GM19351 (cell line): ENCODE measurements around the gene LHFPL3.

Experiments used
- ATAC-seq: cut with Tn5 transposase; IDR thresholded peaks from one replicate; pipeline ENCODE4 v1.9.1; 2021; ENCODE audit warnings: mild to moderate bottlenecking, moderate library complexity; ENCODE audit not compliant: unreplicated experiment

Gene LHFPL3

DNA sequence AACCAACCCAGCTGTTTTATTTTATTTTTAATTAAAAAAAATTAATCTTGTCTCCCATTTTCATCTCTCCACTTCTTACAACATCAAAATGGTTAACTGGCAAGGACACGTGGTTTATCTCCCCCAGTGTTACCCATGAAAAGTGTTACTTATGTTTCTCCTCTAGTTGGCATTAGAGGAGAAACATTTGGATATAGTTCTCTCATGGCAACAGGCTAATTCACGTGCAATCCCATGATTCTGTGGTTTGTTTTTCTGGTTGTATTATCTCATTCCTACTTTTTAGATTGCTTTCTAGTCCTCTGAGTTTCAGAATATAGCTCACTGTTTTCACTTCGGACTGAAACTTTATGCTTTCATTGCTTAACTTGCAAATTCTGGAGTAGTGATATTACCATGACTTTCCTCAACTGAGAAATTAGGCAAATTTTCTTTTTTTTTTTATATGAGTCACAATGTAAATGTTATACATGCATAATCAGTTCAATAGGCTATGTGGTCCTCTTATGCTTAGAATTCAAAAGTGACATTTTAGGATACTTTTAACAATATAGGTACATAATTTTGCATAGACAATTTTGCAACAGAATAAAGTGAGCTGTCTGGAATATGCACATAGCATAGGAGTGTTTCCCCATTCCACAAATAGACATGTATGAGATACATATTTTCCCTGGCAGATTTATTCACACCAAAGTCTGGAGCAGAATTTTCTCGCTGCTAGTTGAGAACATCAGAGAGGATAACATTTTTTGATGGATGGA is 43.0 kb downstream of the LHFPL3 start:
- no peak for ATAC-seq

DNA sequence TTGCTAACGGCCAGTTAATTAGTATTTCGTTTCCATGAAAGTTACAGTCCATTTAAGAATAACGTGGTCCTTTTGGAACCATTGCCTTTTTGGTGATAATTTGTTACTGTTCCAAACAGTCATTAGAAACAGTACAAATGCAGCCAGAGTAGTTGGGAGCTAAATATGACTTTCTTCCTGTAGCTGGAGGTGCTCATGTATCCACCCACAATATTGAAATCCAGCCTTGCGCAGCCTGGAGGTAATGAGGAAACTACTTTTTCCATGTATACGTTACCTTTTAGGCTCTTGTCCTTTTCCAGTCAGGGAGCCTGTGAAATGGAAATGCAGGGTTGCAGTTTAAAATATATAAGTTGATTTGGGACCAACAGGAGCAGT is 43.6 kb downstream of the LHFPL3 start:
- no peak for ATAC-seq

DNA sequence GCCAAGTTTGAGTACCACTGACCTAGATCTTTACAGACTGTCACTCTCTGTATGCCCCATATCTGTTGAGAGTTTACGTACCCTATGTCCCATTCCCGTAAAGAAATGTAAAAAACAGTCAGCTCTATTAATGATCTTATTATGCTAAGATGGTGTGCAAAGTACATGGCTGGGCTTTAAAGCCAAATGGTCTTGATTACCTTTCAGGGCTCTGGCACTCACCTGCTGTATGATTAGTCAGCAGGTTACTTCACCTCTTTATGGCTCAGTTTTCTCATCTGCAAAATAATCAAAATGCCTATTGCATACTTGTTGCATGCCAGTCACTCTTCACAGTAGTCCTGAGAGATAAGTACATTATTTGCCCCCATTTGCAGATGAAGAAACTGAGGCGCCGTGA is 54.2 kb downstream of the LHFPL3 start:
- ATAC-seq: no peak

DNA sequence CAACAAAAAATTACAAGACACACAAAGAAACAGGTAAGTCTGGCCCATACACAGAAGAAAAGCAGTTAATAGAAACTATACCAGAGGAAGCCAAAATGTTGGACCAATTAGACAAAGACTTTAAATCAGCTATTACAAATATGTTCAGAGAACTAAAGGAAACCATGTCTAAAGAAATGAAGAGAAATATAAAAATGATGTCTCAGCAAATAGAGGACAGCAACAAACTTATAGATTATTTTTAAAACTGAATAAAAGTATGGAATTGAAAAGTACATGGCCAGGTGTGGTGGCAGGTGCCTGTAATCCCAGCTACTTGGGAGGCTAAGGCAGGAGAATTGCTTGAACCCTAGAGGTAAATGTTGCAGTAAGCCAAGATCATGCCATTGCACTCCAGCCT is 58.5 kb downstream of the LHFPL3 start:
- no peak for ATAC-seq

DNA sequence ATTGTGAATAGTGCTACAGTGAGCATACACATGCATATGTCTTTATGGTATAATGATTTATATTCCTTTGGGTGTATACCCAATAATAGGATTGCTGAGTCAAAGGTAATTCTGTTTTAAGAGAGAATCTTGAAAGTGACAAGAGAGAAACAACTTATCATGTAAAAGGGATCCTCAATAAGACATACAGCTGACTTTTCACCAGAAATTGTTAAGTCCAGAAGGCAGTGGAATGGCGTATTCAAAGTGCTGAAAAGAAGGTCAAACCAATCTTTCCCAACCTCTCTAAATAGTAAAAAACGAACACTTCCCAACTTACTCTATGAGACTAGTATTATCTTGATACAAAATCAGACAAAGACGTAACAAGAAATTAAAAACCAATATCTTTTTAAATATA is 59.8 kb downstream of the LHFPL3 start:
- ATAC-seq: no peak

DNA sequence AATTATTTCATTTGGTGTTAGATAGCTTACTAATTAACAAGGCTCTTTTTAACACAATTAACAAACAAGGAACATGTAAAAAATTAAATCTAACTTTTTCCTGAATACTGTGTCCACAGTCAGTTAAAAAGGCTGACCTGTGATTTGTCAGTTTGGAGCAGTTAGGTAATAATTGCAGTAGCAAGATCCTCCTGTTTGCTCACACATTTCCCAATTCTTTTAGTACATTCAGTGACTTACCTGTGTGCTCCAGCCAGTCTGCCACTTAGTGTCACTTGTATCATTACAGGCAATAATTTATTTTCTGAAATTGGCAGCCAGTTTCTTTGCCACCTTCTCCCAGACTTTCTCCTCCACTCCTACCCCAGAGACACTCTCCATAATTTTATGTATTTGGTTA is 66.8 kb downstream of the LHFPL3 start:
- no peak for ATAC-seq

DNA sequence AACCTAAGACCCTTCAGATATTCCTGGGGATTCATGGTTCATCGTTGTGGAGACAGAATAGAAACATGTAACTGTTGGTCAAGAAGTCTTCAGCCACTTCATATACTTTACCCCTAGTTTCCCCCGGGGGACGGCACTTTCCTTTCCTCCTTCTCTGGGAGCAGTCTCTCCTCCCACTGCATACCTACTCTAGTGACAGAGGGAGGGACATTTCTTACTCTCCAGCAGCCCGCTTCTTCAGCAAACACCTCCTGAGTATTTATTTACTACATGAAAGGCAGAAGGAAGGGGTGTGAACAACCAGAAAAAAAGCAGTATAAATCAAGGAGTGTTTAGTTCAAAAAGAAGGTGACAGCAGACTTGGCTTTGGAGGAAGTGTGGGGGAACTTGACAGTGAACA is 69.0 kb downstream of the LHFPL3 start:
- ATAC-seq: no peak

DNA sequence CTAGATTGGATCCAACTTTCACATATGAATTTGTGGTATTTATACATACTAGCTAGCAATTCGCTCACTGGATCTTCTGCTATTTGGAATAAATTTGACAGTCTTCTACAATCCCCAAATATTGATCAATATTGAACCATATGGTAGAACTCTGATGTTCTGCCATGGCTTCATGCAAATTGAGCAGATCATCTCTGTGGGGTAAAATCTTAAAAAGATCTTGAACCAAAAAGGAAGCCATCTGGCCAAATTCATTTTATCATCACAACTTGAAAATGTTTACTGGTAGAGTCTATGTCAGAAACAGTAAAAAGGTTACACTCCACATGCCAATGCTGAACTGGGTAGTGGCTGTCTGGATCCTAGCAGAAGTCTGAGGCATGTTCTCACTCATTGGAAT is 80.0 kb downstream of the LHFPL3 start:
- ATAC-seq: no peak

DNA sequence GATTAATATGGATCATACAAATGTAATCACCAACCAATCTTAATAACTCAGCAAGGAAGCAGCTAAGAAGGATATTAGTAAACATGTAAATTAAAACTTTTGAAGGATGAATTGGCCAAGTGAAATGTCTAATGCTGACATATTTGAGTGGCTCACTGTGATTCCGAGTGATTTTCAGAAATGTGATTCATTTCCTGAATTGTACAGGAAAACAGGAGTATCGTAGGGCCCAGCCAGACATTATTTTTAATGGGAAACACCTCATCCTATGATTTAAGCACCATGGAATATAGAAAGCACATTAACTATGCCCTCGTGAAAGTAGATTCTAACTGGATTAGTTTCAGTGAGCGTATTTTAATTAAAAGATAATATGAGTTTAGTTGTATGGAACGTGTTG is 82.3 kb downstream of the LHFPL3 start:
- ATAC-seq: no peak

DNA sequence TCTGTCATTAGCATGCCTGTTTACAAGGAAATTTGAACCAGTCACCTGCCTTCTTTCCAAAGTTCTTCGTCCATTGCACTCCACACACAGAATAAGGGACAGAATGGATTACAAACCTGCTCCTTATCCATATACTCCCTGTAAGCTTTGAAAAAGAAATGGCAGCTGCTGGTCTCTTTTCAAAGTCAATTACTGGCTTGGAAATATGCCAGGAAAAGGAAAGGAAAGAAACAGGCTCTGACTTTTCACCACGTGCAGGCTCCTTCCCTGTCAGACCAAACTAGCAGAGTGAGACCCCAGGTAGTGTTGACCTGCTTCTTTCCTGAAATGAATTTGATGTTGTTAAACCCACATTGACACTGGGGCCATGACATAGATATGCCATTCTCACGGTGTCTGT is 84.5 kb downstream of the LHFPL3 start:
- ATAC-seq: no peak

DNA sequence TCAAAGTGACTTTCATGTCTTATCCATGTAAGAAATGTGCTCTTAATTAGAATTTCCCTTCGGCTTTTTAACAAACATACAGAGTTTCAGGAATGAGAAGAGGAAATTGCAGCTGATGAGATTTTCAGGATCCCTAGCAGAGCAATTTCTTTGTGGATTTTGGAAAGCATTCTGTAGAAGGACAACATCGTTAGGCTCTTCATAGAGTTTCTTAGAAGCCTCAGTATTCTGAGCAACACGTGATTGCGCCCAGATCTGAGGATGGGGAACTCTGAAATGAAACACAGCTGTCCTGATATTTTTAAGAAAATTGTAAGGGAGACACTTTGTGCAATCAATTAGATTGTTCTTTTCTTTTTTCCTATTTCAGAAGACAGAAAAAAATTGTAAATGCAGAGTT is 85.8 kb downstream of the LHFPL3 start:
- ATAC-seq: no peak

DNA sequence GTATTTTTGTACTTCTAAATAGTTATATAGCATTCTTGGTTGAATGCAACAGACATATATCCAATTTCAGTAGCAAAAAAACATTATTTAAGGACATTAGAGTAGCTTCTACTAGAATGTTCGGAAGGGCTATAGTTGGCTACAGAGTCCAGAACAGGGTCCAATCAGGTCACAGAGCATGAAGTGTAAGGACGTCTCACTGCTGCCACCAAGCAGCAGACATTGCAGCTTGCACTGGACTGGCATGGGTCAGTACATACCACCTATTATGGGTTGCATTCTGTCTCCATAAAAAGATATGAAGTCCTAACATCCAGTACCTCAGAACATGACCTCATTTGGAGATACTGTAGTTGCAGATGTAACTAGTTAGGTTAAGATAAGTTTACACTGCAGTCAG is 87.3 kb downstream of the LHFPL3 start:
- no peak for ATAC-seq

DNA sequence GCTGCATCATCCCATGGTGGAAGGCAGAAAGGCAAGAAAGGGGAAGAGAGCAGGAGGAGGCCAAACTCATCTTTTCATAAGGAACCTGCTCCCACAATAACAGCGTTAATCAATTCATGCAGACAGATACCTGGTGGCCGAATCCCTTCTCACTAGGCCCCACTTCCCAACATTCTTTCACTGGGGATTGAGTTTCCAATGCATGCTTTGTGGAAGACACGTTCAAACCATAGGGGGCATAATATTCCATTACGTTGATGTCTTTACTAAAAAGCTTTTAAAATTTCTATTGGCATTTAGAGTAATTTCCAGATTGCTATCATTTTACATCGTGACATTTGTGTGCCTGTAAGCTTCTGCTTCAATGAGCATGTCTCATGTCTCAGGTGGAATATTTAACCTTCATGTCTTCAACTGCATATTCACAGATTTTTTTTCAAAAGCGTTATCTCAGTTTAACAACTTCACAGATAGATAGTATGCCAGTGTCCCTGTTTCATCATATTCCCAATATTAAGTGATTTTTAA is 88.5 kb downstream of the LHFPL3 start:
- no peak for ATAC-seq

DNA sequence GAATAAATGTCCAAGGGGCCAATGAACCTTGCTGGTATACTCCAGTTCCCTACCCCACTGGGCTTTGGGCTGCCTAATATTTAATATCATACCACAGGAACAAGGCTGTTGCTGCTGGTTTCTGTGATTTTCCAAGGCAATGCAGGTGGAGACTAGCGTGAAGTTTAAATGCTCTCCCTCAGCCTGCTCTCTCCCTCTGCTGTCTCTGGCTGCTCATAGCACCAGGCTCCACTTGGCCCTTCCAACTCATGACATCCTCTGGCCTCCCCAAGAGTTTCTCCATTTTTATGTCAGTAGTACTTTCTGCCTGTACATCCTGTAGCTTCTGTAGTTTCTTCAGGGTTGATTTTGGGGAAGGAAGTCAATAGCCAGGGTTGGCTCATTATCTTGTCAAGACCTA is 103.5 kb downstream of the LHFPL3 start:
- no peak for ATAC-seq

DNA sequence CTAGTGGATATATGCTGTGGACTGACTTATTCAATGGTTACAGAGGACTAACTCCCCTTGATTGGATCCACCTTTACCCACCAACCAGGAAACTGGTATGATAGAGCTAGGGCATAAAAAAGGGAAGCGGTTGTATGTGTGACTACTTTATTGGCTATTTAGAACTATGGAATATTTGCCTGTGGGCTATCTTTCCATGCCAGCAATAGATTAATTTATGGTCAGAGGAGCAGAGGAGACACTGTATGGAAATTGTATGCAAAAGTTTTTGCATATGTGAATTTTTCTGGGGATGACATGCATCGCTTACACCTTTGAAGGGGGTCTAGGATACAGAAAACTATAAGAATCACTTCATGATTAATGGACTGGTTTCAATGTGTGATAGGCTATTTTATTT is 105.7 kb downstream of the LHFPL3 start:
- no peak for ATAC-seq

DNA sequence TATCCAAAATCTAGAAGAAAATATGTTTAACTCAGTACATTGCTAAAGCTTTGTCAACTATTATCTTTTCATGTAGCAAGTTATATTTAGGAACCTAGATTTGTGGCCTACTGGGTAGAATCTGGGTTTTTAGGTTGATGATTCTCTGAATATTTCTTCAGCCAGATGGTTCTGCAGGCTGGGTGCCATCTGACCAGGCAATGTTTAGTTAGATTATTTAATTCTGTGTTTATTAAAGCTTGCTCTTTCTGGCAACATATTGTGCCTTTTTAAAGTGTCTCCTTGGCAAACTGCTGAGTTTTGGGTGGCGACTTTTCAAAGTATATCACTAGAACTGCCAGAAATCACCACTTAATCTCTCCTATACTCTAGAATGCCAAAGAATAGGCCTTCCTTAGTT is 114.1 kb downstream of the LHFPL3 start:
- ATAC-seq: no peak

DNA sequence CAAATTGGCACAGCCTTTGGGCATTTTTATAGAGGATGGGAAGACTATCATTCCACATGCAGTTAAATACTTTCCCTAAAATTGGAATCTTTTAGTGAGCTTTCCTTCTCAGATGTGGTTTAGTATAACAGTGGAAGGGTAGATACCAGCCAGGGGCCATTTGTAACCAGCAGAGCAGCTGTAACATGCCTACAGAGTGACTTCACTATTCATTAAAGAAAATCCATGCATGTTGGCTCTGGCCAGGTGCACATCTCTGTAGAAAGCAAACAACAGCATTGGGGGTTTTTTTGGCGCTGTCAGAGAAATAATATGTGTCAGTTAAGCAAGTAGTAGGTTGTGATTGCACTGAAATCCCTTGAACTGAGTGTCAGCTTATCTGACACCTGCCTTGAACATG is 115.6 kb downstream of the LHFPL3 start:
- ATAC-seq: no peak

DNA sequence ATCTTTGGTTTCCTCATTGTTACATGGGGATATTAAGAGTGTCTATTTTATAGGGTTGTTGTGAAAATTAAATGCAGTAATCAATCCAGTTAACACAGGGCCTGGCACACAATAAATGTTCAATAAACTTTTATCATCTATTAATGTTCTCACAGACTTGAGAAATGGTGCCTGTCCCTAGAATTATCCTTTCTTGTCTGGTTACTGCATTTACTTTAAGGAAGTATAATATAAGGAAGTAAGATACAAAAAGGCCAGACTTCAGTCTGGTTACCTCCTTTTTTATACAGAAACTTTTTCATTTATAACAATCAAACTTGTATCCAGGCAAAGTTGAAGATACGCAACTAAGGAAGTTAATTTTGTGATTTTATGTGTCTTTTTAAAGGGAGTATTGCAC is 117.0 kb downstream of the LHFPL3 start:
- ATAC-seq: no peak

DNA sequence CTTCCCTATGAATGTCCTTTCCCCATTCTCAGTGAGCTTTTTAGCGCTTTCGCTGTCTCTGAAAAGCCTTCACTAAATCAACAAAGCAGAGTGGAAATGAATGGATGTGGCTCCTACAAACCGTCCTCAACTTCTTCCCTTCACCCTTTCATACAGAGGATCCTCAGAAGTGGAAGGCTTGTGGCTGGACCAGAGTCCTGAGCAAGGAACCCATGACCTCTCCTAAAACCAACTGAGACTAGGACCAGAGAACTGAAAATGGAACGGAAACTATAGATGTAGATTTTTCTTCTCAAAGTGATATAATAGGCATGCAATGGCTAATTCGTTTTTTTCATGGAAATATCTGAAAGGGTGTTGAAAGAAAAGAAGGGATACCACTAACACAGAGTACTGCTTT is 122.5 kb downstream of the LHFPL3 start:
- ATAC-seq: no peak

DNA sequence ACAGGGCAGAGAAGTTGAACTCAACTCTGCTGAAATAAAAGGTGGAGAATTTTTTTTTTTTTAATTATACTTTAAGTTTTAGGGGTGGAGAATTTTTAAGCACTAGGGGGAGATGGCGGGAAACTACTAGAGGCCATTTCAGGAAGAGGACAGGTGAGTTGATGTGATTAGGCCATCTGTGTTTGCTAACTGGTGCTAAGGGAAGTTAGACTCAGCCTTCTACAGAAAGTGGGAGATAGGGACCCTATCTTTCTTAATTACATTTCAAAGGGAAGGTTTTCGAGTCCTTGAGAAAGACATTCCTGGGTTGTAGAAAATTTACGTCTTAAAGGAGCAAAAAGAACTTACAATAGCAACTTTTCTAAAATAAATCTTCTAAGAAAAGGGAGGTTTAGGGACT is 124.8 kb downstream of the LHFPL3 start:
- no peak for ATAC-seq

DNA sequence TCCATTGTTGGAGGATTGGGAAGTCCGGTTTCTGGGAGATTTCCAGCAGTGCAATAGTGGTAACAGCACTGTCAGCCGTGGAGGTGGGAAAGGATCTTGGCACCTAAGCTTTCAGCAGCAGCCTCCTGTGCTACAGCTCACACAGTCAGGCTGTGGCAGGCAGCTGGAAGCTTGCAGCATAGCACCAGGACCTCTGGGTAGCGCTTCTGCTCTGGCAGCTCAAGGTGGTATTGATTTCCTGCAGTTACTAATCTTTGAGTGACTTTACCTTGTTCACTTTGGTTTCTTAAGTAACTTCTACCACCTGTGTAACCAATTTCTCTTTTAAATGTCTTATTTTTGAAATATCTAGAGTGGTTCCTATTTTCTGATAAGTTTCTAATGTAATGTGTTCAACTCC is 130.5 kb downstream of the LHFPL3 start:
- ATAC-seq: no peak

DNA sequence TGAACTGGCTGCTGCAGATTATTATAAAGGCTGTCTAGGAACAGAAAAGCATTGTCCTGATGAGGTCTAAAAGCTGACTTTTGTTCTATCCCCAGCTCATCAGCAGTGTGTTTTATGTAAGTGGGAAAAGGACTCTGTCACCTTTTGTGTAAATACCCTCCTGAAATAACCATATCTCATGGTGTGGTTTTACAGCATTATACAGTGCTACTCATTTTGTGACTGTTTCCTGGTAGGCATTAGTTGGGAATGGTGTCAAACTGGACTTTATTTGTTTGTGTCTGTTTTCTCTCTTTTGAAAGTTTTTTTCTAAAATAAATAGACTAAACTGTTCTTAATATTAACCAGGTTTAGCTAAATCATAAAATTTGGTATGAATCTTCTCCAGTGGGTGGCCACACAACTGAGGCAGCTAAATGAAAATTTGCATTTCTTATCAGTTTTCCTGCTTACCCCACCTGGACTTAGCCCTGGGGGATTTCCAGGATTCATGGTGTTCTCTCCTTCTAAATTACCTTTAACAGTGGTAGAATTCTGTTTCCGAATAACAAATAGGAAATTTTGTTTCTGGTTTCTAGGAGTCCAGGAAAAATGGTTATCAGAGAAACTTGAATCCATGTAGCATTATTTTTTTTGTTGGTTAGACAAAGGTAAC is 140.9 kb downstream of the LHFPL3 start:
- no peak for ATAC-seq

DNA sequence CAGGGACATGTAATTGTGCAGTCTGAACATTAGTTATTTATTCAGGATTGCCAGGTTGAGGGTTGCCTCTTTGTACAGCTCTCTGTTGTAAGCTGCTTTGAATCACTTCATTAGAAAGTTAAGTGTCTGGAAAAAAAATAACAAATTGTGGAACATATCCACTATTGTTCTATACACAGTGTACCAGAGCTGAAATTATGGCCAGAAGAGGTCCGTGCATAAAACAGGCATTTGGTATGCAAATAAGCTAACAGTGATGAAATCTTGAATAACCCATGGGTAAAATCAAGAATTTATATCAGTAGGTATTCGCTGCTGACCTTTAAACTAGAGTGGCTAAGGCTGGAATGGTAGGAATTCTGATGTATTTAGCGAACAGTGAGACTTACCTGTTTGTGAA is 152.1 kb downstream of the LHFPL3 start:
- ATAC-seq: no peak
